GM21447 (cell line): ENCODE results near the gene CD44.

ENCODE experiments used
- ATAC-seq: cut with Tn5 transposase; IDR thresholded peaks from one replicate; pipeline ENCODE4 v1.9.1; 2021; ENCODE audit not compliant: unreplicated experiment

CD44 gene

GRCh38 chr11:35250621-35251020 lies 111.7 kb downstream of the CD44 start:
- ATAC-seq = no peak

- ATAC-seq = no peak
Observed at GRCh38 chr11:35253237-35253636, 114.3 kb downstream of the CD44 start.

- ATAC-seq = no peak
Observed at GRCh38 chr11:35255514-35255913, 116.5 kb downstream of the CD44 start.

GRCh38 chr11:35256296-35256695 lies 117.3 kb downstream of the CD44 start:
- ATAC-seq = no peak

- peak; percentile 100 for ATAC-seq
Observed at GRCh38 chr11:35257281-35257680, 118.3 kb downstream of the CD44 start.

- ATAC-seq = no peak
Observed at GRCh38 chr11:35259529-35259928, 120.6 kb downstream of the CD44 start.

- ATAC-seq = no peak
Observed at GRCh38 chr11:35260342-35260985, 121.5 kb downstream of the CD44 start.

GRCh38 chr11:35261197-35261596 lies 122.2 kb downstream of the CD44 start:
- no peak for ATAC-seq

- ATAC-seq = no peak
Observed at GRCh38 chr11:35262056-35262455, 123.1 kb downstream of the CD44 start.

- ATAC-seq = no peak
Observed at GRCh38 chr11:35262735-35263134, 123.8 kb downstream of the CD44 start.

- ATAC-seq = no peak
Observed at GRCh38 chr11:35265755-35266454, 126.9 kb downstream of the CD44 start.

- no peak for ATAC-seq
Observed at GRCh38 chr11:35267504-35267903, 128.5 kb downstream of the CD44 start.

- ATAC-seq = no peak
Observed at GRCh38 chr11:35270342-35270741, 131.4 kb downstream of the CD44 start.

GRCh38 chr11:35271031-35271430 lies 132.1 kb downstream of the CD44 start:
- no peak for ATAC-seq

- peak; percentile 90 for ATAC-seq
Observed at GRCh38 chr11:35272391-35272902, 133.5 kb downstream of the CD44 start.

GRCh38 chr11:35274909-35275785 lies 136.2 kb downstream of the CD44 start:
- ATAC-seq = no peak

GRCh38 chr11:35275786-35276170 lies 136.8 kb downstream of the CD44 start:
- ATAC-seq = no peak

- ATAC-seq = no peak
Observed at GRCh38 chr11:35276396-35277145, 137.6 kb downstream of the CD44 start.

GRCh38 chr11:35277827-35278226 lies 138.9 kb downstream of the CD44 start:
- ATAC-seq = no peak

- ATAC-seq = no peak
Observed at GRCh38 chr11:35280727-35281126, 141.8 kb downstream of the CD44 start.

GRCh38 chr11:35281169-35281688 lies 142.3 kb downstream of the CD44 start:
- no peak for ATAC-seq
